Measurements from ENCODE around the gene KCNJ16.

Gene KCNJ16

DNA sequence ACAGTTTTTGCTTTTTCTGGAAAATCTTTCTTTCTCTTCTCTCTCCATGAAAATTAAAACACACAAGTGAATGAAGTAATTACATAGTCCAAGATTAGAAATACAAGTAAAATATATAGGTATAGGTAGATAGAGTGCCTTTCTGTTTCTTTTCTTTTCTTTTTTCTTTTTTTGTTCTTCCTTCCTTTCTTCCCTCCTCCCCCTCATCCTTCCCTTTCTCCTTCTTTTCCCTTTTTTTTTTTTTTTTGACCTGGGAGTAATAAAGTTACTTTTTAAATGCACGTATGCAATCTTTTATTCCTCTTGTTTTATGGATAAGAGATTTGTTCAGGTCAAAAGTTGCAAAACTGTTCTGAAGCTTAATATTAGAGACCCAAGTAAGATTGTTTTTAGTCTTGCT lies 59.8 kb downstream of the KCNJ16 start:
- no peak for DNase-seq

DNA sequence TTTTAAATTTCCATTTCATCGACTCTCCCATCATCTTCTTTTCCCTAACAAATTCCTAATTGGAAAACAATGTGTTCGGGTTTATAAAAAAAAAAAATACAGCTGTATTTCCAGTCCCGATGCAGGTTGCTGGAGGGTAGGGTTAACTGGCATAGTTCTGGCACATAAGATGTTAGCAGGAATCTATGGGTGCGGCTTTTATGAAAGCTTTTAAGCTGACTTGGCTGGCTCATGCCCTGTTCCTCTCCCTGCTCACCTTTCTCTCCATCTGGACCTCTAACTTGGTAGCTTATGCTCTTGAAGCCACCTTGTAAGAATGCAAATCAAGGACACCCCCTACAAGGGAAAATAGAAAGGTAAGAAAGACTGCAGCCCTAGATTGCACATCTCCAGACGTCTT lies 61.1 kb downstream of the KCNJ16 start:
- DNase-seq, result no peak

DNA sequence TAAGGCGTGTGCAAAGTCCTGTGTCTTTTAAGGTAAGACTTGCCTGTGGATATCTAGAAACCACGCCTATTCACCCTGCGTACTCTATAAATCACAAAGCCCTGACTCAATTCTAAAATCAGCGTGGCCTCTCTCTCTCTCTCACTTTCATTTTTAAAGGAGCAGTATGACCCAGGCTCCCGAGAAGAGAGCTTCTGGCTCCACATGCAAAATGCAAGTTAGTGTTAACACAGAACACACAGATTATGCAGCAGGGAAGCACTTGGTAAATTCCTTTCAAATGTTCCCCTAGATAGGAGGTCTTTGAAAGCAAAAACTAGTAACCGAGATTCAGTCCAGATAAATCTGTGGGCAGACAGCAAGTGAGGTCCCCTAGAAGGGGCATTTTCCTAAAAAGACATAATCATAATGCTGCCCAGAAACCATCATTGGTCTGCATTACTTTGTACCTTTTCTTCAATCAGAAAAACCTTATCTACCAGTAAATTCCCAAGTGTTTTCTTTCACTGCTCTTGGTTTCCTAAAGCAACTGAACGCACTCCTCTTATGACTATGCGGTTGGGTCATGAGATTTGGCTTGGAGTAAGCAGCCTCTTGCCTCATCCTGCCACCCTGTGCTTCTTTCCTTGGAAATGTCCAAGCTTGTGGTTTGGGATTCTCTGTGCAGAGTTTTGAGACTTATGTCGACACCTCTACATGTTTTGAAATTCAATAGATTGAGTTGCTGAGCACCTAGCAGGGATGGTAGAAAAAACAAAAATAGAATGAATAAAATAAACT lies 62.6 kb downstream of the KCNJ16 start:
- no peak for DNase-seq

DNA sequence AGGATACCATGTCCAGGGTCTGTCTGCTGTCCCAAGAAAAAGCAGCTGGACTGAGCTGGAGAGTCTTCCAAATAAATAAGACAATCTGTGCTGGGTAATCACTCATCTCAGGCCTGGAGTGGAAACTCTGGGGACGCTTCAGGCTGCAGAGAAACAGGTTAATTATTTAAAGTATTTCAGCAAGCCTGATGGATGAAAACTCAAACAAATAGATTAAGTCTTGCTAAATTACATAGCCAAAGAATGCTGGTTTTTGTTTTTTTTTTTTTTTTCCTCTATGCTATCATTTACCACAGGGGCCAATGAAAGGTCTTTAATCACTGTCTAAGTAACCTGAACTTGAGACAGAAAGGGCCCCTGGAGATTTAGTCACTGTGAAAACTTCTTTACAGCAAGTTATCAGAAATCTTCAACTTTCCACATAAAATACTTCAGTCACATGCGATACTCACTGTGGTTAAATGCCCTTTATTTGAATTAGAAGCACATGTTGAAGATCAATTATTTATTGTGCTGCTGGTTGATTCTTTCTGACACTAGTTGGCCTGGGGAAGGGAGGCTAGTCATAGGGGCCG lies 63.4 kb downstream of the KCNJ16 start:
- no peak for DNase-seq

DNA sequence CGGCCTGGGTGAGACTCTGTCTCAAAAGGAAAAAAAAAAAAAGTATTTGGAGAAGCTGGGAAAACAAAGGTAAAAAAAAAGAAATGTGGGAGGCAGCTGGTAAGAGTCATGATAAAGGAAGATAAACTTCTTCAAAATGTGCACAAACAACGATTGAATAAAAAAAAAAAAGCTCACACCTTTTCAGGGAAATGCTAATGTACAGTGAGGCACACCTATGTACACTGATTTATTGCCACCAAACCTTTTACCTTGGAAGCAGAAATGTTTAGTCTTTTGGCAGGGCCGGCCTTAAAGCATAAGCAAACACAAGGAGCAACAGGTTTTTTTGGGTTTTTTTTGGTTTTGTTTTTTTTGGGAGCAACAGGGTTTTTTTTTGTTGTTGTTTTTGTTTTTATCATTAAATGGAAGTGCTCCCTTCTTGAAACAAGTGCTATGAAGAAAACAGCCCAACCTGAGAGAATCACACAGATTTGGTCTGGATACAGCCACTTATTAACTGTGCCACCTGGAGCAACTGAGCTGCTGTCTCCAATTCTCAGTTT lies 64.5 kb downstream of the KCNJ16 start:
- no peak for DNase-seq

DNA sequence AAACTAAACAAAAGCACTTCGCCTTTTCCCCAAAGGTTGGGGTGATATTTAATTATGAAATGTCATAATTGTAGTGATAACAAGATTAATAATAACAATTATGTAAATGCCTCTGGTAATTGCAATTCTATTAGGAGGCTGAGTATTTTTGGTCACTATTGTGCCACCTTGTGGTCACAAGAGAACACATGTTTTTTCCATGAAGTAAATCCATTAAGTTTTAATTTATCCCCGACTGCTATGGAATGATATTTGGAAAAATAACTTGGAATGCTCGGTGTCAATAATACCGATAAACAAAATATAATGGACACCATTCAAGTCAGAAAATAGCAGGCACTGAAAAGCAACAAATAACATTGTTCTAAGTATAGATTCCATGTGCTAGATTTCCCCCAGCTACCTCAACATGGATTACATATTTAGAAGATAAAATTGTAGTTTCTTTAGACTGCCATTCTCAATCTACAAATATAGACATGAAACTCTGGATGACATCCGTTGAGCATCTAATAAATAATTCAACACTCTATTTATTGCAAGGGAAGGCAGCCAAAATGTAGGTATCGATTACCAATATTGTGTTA lies 69.3 kb downstream of the KCNJ16 start:
- peak; percentile 56 for DNase-seq

DNA sequence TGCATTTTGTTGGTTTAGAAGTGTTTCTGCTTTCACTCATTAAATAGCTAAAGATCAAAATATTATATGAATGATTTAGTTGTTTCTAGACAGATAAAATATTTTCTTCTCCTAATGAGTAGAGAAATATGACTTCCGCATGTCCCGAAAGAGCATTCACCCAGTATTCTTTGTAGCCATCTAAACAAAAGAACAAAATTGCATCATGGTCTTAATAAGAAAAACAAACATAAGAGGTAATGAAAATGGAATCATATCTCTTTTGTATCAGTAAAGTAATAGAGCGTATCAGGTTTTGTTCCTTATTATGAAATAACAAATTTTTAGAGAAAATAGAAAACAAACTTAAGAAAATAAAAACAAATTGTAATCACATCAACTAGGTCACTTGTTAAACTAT lies 78.2 kb downstream of the KCNJ16 start:
- no peak for DNase-seq

DNA sequence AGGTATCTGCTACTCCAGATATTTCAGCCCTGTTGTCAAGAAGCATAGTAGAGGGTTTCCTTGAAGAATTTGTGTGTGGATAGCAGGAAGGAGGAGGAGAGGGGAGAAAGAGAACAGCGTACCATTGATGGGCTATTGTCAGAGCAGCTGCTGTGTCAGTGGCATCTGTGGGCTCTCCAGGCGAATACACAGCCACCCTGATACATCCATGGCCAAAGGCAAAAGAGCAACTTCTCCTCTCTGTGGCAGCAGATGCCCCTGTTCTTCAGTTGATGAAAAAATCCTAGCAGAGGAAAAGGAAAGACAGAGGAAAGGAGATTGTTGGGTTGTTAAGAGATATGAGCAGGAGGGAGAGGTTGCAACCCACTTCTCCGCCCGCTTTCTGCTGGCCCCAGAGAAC lies 82.1 kb downstream of the KCNJ16 start:
- DNase-seq, result no peak

DNA sequence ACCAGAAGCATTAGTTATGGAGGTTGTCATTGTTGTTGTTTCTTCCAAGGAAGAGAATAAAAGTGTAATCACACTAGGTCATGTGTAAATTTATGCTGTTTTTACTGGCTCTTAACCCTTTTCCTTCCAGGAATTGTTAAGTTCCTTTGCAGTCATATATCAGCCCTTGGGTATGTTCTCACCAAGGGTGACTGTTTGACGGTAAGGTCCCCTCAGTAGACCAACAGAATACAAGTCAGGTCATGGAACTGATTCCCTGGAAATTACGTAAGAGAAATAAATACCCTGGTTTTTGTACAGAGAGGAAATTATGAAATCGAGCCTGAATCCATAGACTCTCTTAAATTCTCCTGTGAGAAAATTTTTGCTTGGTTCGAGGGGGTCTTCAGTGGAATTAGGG lies 83.2 kb downstream of the KCNJ16 start:
- DNase-seq, result no peak

DNA sequence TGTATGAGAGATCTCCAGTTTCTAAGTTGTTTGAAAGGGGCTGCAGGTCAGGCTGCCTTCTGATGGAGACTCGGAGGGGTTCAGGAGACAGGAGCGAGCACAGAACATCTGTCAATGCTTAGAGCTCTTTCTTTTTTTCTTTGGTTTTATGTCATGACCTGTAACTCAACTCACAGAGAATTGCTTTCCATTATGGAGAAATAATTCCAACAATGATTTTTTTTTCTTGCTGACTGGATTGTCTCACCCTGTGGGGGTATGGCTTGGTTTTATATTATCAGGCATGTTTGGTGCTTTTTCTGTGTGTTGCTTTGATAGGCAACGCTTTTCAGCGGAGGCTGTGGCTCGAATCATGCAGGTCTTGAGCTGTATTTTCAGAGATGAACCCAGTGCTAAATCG lies 83.6 kb downstream of the KCNJ16 start:
- DNase-seq, result no peak

DNA sequence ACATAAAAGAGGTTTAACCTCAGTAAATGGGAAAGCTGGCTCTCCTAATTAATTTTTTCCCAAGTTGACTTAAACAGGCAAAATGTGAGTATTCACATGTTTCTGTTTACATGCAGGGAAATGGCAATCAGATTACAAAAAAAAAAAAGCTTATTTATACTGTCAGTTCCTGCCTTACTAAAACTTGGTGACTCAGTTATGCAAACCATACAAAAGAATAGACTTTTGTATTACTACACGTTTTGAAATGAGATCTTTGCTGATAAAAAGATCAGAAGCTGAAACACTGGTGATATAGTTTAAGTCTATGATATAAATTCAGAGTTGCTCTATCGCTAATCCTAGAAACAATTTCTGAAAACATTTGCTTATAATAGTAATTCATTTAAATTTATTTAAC lies 85.0 kb downstream of the KCNJ16 start:
- DNase-seq, result no peak

DNA sequence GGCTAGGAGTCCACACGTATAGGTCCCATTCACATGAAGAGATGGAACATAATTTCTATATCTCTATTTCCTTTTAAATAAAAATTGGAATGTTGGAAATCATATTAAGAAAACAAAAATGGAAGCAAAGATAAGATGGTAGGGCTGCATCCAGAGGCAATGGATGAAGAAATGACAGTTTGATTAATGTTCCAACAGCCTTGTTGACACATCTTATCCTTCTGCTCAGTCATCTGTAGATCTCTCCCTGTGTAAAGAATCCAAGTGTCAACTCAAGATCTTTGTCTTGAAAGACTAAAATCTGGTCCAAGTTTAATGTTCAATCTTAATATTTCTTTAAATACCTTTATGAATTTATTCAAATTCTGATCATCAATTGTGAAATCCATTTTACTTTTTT lies 86.5 kb downstream of the KCNJ16 start:
- DNase-seq, result no peak

DNA sequence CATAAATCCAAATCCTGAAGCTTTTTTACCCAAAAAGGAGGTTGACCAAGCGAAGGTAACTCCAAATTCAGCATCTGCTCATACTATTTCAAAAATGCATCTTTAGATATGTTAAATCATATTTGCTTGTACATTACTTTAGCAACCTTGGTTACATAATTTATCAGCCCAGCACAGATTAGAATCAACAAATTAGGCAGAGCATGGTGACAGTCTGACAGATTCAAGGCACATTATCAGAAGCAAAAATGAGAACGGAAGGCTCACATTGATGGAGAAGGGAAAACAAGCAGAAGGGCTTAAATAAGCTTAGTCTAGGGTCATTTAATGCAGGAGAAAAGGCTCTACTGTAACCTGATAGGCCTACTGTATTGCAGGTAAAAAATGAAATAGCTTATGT lies 90.4 kb downstream of the KCNJ16 start:
- no peak for DNase-seq

DNA sequence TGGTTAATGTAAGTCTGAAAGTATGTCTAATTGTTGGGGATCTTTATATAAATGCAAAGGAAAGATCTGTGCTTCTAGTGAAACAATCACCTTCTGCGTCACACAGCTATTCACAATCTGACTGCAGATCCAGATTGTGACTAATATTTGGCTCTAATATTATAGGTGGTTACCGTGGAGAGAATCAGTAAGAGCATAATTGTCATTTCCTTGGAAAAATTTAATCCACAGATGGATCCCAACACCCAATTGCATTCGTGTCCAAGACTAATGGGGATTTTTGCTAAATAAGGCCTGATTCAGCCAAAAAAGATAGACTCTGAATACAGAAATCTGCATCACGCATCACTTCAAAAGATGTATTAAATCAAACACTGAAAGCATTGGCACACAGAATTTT lies 91.6 kb downstream of the KCNJ16 start:
- DNase-seq, result no peak

DNA sequence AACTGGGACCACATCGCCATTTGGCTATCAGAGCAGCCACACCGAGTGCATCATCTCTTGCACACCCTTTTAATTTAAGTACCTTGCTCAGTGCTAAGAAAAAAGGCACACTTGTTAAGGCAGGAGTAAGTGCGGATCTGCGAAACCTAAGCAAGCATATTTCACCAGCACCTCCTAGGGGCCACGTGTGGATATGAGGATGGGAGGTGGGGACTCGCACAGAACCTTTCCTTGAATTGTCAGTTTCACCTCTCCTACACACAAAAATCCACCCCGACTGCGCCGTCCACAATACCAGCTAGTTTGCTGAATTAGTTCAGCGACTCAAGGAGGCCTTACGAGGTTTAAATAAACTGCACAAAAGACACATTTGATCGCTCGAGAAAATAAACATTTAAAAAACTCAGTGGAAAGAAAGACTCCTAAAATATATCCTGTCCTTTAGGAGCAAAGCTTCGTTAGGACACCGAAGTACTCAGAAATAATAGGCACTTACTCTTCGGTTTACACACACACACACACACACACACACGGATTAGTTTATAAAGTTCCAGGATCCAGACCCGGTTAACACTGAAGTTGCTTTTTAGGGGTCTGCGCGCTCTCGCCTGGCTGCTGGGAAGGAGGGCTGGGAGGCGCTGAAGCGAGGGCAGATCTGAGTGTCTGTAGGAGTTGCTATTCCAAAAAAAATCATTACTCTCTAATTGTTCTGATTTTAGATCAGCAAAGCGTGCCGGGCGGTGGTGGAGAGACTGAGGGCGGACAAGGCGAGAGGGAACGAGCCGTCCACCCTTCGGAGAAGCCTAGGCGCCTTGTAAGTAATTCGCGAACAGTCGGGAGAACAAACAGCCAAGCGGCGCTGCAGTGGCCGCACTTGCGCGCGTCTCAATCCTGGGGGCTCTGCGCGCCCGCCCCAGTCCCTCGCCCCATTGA lies 93.3 kb downstream of the KCNJ16 start:
- peak; percentile 88 for DNase-seq

DNA sequence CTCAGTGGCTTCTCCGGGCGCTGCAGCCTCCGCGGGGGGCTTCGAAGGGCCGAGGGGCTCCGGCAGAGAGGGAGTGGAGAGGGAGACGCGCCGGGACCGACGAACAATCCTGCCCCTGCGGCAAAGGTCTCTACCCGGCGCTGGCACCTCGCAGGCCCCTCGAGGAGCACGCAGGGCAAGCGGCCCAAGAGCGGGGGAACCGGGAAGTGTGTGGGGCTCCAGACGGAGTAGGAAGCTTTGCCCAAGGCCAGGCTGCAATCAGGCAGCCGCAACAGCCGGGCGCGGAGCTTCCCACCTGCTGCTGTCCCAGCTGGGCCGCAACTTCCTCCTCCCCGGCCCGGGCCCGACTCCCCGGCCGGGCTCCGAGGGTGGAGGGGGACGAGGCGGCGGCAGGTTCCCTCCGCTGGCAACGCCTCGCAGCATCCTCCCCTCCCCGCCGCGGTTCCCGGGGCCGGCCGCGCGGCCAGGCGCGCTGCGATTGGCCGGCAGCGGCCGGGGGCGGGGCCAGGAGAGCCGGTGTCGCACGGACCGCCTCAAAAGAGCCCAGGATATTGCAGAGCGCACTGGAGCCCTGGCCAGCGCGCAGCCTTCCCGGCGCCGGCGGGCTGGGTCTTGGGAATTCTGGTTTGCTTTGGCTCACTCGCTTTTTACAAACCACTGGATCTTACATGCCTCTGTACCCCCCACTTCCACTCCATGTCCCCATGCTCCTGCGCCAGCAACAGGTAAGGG lies 94.1 kb downstream of the KCNJ16 start, which contains the start of gene KCNJ2:
Gene KCNJ2 (plus strand): TSS at position 556 of the 732 bp plus-strand sequence. CDS start 5,508 bp downstream, outside the sequence.
- DNase-seq, result peak; percentile 96

DNA sequence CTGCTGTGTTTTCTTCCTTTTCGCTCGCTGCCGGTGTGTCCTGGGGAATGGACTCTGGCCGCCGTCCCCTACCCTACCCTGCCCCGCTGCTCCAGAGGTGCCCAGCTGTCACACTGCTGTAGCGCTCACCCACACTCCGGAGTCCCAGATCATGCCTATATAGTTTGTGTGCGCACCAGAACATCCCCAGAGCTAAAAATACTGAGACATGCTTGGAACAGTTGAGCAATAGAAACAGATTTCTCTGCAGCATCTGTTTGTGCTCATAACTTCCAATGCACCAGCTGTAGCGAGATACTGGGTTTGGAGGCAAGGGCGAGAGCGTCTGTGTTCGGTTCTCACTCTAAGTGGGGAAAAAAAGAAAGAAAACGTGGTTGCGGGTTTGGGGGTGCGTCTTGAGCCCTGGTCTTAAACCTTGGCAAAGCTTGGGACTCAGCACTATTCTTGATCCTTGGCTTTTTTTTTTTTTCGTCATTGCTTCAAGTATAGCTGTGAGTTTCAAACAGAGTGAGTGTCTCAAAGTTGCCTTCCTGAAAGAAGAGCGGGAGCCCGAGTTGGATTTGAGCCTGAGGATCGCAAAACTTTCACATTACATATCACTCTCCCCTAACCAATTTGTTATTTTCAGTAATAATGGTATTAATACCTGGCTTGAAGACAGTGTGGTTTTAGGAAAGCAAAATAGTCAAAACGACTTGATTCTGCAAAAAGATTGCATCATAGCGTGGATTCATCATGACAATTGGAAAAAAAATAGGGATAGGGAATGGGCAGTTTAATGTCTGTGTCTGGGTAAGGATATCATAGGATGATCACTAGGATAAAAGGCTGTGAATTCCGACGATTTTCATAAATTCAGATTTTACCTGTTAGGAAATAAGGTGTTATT lies 94.9 kb downstream of the KCNJ16 start:
- peak; percentile 66 for DNase-seq

DNA sequence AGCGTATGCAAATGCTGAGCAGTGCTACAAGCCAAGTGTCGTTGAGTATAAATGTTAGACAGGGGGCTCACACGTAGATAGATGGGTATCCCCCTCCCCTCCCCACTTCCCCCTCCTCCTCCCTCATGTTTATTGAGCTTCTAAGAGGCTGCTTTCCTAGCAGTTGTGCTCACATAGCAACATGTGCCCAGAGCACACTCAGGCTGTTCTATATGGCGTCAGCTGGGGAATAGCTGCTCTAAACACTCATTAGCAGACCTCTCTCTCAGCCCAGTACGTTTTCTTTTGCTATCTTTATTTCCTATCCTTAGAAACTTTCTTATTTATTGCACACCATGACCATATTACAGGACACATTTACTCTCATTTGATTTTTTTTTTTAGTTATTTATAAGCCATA lies 96.1 kb downstream of the KCNJ16 start:
- DNase-seq, result no peak

DNA sequence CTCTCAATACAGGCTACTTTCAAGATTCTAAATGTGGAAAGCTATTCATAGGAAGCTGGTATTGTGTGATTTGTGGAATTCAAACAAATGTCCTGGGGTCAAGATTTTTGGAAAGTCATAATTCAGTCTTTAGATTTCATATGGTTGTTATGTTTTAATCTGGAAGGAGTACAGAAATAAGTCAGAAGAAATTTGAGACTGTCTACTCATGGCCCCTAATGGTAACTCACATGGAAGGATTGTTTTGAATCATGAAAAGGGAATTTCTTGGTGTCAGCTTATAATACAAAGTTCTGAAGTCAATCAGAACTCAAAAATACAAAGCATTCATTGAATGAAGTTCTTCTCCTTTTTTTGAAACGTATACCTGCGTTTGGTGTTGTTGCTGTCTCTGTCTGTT lies 97.4 kb downstream of the KCNJ16 start:
- no peak for DNase-seq

DNA sequence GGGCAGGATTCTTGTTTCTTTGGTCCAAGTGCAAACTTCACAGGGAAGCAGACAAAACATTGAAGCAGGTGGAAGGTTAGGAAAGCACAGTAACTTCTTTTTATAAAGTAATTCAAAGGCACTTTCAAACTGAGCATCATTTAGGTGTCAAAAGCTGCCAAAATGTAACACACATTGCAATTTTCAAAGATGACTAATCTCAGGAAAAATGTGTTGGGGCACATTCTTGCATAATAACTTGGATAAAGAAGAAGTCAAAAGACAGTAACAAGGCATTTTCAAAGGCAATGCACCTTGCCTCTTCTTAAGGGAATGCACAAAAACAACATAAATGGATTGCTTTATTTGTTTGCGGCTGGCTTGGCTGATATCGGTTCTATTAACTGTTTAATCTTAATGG lies 97.9 kb downstream of the KCNJ16 start:
- no peak for DNase-seq

DNA sequence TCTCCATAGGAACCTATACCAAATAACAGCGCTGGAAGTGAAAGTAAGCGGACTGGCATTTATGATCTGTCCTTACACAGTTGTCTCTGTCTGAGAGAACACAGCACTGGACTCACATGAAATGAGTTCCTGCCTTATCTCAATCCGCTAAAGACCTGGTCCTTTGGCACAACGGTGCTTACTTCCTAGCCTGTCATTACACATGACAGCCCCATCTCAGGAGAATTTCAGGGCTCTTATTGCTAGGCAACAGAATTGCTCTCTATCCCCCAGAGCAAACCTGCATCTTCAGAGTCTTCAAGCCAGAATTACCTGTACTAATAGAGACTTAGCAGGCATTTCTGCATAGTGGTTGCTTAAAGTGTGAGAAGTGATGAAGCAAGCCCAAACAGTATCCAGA lies 98.7 kb downstream of the KCNJ16 start:
- no peak for DNase-seq

Data from DMS53 (cell line).